Mesodermal cell (in vitro differentiated cells): ENCODE measurements around the gene SLC7A11.

Experiments used
- H3K27ac ChIP-seq: 2 replicates; pipeline ENCODE4 v1.7.0; 2013; ENCODE audit warnings: mild to moderate bottlenecking, low read depth, low read length, moderate library complexity; ENCODE audit not compliant: severe bottlenecking
- H3K36me3 ChIP-seq: 2 replicates; pipeline ENCODE4 v1.7.1; 2013; ENCODE audit warnings: mild to moderate bottlenecking, low read length, moderate library complexity; ENCODE audit not compliant: control insufficient read depth, insufficient read depth
- H3K4me1 ChIP-seq: one replicate; pipeline ENCODE4 v1.7.1; 2013; ENCODE audit warnings: mild to moderate bottlenecking, low read length; ENCODE audit not compliant: insufficient read depth, control insufficient read depth, poor library complexity, severe bottlenecking
- H3K4me3 ChIP-seq: 2 replicates; pipeline ENCODE4 v1.7.0; 2013; ENCODE audit warnings: low read length, control low read depth, mild to moderate bottlenecking; ENCODE audit not compliant: insufficient read depth, poor library complexity, severe bottlenecking; ENCODE audit errors: extremely low read depth
- H3K9me3 ChIP-seq: 2 replicates; pipeline ENCODE4 v1.7.1; 2013; ENCODE audit warnings: mild to moderate bottlenecking, low read length, moderate library complexity; ENCODE audit not compliant: control insufficient read depth
- WGBS, 2 experiments: methylation state at CpG; one replicate each; pipeline ENCODE4 v1.1.5; 2013; ENCODE audit warnings: missing lambda C conversion rate in 2 of 2; ENCODE audit not compliant: insufficient coverage in 2 of 2; 5-methylcytosine and 5-hydroxymethylcytosine counted together

The SLC7A11 gene

DNA sequence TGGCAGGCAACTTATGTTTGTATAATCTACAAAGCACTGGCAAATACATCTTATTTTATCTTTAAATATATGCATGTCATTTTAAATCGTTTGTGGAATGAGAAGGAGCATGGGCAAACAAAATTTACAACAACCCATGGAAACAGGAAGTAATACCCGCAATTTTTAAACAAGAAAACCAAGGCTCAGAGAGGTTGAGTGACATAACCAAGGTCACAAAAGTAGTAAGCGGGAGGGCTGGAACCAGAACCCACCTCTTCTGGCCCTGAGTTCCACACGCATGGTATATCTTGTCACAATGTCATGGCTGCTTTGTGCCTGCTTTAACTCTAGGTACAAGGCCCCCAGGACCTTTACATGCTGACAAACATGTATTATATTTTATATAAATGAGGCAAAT is 52.9 kb downstream of the SLC7A11 start:
- no peak overlapping the region for H3K27ac ChIP-seq
- no peak overlapping the region for H3K4me3 ChIP-seq
- H3K9me3 ChIP-seq, result no peaks in the 10 kb centered on the region
- no peaks in the 10 kb centered on the region for H3K4me1 ChIP-seq
- 94 to 100% methylated on average over 3 of the region's 4 CpGs for WGBS, 2 experiments
- no peaks in the 10 kb centered on the region for H3K36me3 ChIP-seq

DNA sequence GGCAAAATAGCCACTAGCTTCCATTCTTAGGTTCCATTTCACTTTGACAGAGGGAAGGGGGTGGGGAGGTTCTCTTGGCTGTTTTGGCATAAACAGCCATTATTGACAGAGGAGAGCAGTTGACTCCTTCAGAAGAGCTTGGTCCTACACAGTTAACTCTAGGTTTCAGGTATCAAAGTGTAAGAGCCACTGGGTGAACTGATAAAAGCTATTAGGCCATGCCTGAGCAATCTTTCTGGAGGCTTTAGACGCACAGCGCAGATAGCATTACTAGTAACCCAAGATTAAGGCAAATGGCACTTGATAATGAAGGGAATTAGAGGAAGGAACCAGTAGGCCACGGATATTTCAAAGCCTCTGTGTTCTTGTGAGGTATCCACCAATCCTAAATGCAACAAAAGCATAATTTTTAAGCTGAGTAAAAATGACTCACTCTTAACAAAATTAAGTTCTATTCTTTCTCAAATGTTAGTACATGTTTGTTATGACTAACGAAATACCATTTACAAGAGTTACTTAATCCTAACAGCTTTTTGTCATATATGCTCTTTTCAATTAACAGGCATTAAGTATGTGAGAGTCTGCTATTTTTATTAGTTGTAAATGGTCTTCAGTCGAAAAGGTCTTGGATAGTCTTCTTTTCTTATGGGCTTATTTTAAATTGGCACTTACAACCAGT is 53.6 kb downstream of the SLC7A11 start:
- 94 to 100% methylated on average over 2 of the region's 5 CpGs for WGBS, 2 experiments
- no peaks in the 10 kb centered on the region for H3K9me3 ChIP-seq
- no peak overlapping the region for H3K4me3 ChIP-seq
- no peaks in the 10 kb centered on the region for H3K4me1 ChIP-seq
- H3K27ac ChIP-seq, result no peak overlapping the region
- H3K36me3 ChIP-seq, result no peaks in the 10 kb centered on the region

DNA sequence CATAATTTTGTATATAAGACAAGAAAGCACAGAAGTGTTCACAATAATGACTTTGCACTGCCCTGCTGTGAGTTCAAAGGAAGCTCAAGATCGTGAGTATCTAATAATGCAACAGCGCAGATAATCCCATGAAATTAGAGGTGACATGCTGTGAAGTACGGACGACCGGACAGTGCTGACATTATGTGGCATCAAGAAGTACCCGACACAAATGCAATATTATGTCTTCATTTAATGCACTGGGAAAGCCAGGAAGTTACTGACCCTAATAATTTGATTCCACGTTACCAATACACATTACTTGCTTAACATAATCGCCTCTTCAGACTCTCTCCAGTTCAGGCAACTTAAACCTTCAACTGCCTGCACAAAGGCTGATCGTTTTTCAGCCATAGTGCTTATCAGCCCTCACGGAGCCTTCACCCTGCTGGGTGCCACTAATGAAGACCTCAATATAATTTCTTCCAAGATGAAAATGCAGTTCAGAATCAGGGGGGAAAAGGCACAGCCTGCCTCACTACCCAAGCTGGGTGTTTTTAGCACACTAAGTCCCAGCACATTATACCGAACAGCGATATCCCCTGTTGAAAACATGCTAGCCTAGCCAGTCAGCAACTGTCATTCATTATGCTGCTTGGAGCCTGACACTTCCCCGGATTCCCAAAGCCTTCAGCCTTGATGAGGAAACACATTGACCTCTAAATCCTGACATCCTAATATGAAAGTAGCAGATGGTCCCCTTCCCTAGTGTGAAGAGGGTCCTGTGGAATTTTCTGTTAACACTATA is 56.1 kb downstream of the SLC7A11 start:
- no peak overlapping the region for H3K4me3 ChIP-seq
- H3K9me3 ChIP-seq, result no peaks in the 10 kb centered on the region
- no peaks in the 10 kb centered on the region for H3K36me3 ChIP-seq
- 83 to 87% methylated on average over 10 to 12 of the region's 13 CpGs for WGBS, 2 experiments
- no peaks in the 10 kb centered on the region for H3K4me1 ChIP-seq
- peak overlapping the region; percentile 8 for H3K27ac ChIP-seq

- no peaks in the 10 kb centered on the region for H3K9me3 ChIP-seq
- 80% methylated on average over 1 of the region's 1 CpG; no CpG with 5 or more reads in 1 of the 2 experiments for WGBS, 2 experiments
- no peak overlapping the region for H3K4me3 ChIP-seq
- no peaks in the 10 kb centered on the region for H3K4me1 ChIP-seq
- H3K36me3 ChIP-seq, result peaks cover 5% of the 10 kb centered on the region
- H3K27ac ChIP-seq, result no peak overlapping the region
These were observed 57.3 kb downstream of the SLC7A11 start for GRCh38 chr4:138184886-138185285.

DNA sequence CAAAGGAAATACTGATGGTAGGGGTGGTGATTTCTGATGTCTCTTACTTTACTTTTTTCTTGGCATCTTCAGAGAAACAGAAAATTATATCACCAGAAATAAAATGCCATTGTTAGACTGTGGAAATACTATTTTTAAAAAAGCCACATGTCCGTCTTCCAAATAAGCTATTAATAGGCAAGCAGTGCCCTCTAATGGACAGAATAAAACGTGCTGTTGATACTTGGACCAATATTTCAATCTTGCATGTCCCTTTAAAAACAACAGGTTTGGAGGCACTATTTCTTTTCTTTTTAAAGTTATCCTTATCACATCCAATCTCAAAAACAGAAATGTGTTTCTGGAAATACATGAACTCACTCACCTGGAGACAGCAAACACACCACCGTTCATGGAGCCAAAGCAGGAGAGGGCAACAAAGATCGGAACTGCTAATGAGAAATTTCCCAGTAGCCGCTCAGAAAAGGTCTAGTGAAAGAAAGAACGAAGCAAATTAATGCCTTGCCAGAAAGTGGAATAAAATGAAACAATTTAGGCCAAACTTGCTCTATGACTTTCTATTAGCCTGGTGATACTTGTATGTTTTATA is 59.2 kb downstream of the SLC7A11 start:
- Histone ChIP-seq H3K9me3 (no peaks in the 10 kb centered on the region), H3K27ac (no peak overlapping the region), H3K4me3 (no peak overlapping the region), H3K36me3 (peaks cover 20% of the 10 kb centered on the region), H3K4me1 (no peaks in the 10 kb centered on the region)
- 60 to 83% methylated on average over 4 to 5 of the region's 6 CpGs for WGBS, 2 experiments

- no peaks in the 10 kb centered on the region for H3K4me1 ChIP-seq
- H3K27ac ChIP-seq, result no peak overlapping the region
- H3K36me3 ChIP-seq, result peaks cover 27% of the 10 kb centered on the region
- 92 to 96% methylated on average over 3 to 6 of the region's 6 CpGs for WGBS, 2 experiments
- no peak overlapping the region for H3K4me3 ChIP-seq
- no peaks in the 10 kb centered on the region for H3K9me3 ChIP-seq
These were observed 60.9 kb downstream of the SLC7A11 start for GRCh38 chr4:138181287-138181686.

GRCh38 chr4:138178566-138178965 is 63.6 kb downstream of the SLC7A11 start:
- H3K4me1 ChIP-seq, result no peaks in the 10 kb centered on the region
- H3K9me3 ChIP-seq, result no peaks in the 10 kb centered on the region
- WGBS, 2 experiments, result no CpG with 5 or more reads among the region's 5 CpGs
- H3K4me3 ChIP-seq, result no peak overlapping the region
- no peak overlapping the region for H3K27ac ChIP-seq
- H3K36me3 ChIP-seq, result peaks cover 42% of the 10 kb centered on the region

DNA sequence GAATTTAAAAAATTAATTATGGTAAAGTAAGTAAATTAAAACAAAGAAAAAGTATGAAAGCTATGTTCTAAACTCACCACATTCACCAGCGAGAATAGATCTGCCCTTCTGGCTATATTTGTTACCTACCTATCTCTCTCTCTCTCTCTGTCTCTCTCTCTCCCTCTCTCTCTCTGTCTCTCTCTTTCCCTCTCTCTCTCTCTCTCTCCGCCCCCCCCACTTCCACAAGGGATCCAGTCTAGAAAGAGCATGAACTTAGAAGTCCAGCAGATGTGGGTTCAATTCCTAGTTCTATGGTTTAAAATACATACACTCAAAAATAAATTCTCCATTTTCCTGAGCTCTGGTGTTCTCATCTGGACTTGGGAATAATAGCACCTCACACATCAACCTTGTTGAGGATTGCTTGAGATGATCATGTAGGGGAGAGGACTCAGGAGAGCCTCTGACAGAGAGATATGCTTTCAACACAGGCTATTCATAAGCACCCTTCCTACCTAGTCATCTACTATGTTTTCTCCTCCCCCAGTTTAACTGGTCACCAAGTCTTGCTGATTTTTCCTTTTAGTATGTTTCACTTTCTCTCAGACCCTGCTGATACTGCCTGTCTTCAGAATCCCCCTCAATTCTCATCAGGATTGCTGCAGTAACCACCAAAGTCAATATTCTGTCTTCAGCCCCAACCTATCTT is 64.7 kb downstream of the SLC7A11 start:
- Histone ChIP-seq H3K4me3 (no peak overlapping the region), H3K36me3 (peaks cover 46% of the 10 kb centered on the region), H3K9me3 (no peaks in the 10 kb centered on the region), H3K4me1 (no peaks in the 10 kb centered on the region), H3K27ac (no peak overlapping the region)
- 100% methylated on average over 1 of the region's 2 CpGs for WGBS, 2 experiments

DNA sequence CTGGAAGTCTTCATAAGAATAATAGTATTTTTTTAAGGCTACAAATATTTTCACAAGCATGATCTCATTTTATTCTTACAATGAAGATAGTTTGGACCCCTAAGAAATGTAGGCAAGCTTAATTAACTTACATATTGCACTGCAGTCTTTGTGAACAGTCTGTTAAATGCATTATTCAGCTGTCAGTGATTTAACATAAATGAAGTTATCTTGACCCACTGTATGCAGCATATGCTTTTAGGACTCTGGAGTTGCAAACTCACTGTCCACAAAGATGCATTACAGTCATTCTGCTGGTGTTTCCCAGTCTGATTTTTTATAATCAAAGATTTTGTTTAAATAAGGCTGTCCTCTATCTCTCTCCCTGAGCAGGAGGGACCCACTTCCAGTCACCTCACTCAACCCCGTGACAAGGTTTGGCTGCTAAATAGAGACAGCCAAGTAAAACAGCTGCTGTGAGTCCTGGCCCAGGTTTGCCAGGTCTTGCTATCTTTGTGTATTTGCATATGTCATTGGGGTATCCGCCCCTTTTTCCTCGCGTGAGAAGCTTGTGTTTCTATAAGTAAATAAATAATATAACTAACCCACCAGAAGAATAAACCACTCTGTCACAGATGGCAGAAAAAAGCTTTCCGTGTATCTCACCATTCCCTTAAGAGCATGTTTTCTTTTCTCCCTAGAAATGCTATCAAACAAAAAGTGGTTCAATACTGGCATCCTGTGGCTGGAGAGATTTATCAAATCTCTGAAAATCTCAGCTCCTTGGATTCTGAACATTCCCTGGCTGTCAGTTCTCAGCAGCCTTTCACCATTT is 67.0 kb downstream of the SLC7A11 start:
- H3K4me3 ChIP-seq, result no peak overlapping the region
- H3K9me3 ChIP-seq, result no peaks in the 10 kb centered on the region
- H3K4me1 ChIP-seq, result no peaks in the 10 kb centered on the region
- peaks cover 43% of the 10 kb centered on the region for H3K36me3 ChIP-seq
- WGBS, 2 experiments, result 100% methylated on average over 1 of the region's 5 CpGs
- H3K27ac ChIP-seq, result no peak overlapping the region

GRCh38 chr4:138164208-138164607 is 77.9 kb downstream of the SLC7A11 start:
- no CpG with 5 or more reads among the region's 1 CpG for WGBS, 2 experiments
- Histone ChIP-seq H3K9me3 (no peaks in the 10 kb centered on the region), H3K4me1 (peaks cover 1% of the 10 kb centered on the region), H3K4me3 (no peak overlapping the region), H3K36me3 (peaks cover 3% of the 10 kb centered on the region), H3K27ac (no peak overlapping the region)
